ENCODE measurements around the gene CACNA1B.
"Not testable (repeated sequence)": the region's sequence is repeated elsewhere in the genome, so short reads cannot be mapped to it uniquely, and the experiment has no call there.

The CACNA1B gene

GRCh38 chr9:137888621-137889020 lies 11.0 kb downstream of the CACNA1B start:
- not testable (repeated sequence) for DNase-seq (ENCODE audit: low read depth in 3 of 3)

GRCh38 chr9:137889966-137890365 lies 12.4 kb downstream of the CACNA1B start:
- not testable (repeated sequence) for DNase-seq (ENCODE audit: low read depth in 3 of 3)

GRCh38 chr9:137890768-137891587 lies 13.4 kb downstream of the CACNA1B start:
- DNase-seq (ENCODE audit: low read depth in 3 of 3): not testable (repeated sequence)

GRCh38 chr9:137891588-137892423 lies 14.2 kb downstream of the CACNA1B start:
- no peak for DNase-seq (ENCODE audit: low read depth in 3 of 3)

- no peak for DNase-seq (ENCODE audit: low read depth in 3 of 3)
These were observed 15.0 kb downstream of the CACNA1B start for GRCh38 chr9:137892424-137893191.

GRCh38 chr9:137893670-137894069 lies 16.1 kb downstream of the CACNA1B start:
- DNase-seq (ENCODE audit: low read depth in 3 of 3): no peak

GRCh38 chr9:137899551-137900360 lies 22.2 kb downstream of the CACNA1B start:
- DNase-seq (ENCODE audit: low read depth in 3 of 3): no peak

GRCh38 chr9:137900584-137901310 lies 23.2 kb downstream of the CACNA1B start:
- DNase-seq (ENCODE audit: low read depth in 3 of 3): no peak

GRCh38 chr9:137902646-137903045 lies 25.1 kb downstream of the CACNA1B start:
- no peak for DNase-seq (ENCODE audit: low read depth in 3 of 3)

GRCh38 chr9:137905740-137906139 lies 28.2 kb downstream of the CACNA1B start:
- DNase-seq (ENCODE audit: low read depth in 3 of 3): no peak

- no peak for DNase-seq (ENCODE audit: low read depth in 3 of 3)
These were observed 30.2 kb downstream of the CACNA1B start for GRCh38 chr9:137907776-137908175.

- DNase-seq (ENCODE audit: low read depth in 3 of 3): no peak
These were observed 35.1 kb downstream of the CACNA1B start for GRCh38 chr9:137912671-137913070.

GRCh38 chr9:137913132-137913531 lies 35.5 kb downstream of the CACNA1B start:
- no peak for DNase-seq (ENCODE audit: low read depth in 3 of 3)

- no peak for DNase-seq (ENCODE audit: low read depth in 3 of 3)
These were observed 36.5 kb downstream of the CACNA1B start for GRCh38 chr9:137913771-137914767.

- no peak for DNase-seq (ENCODE audit: low read depth in 3 of 3)
These were observed 39.0 kb downstream of the CACNA1B start for GRCh38 chr9:137916540-137916939.

GRCh38 chr9:137917116-137917515 lies 39.5 kb downstream of the CACNA1B start:
- no peak for DNase-seq (ENCODE audit: low read depth in 3 of 3)

GRCh38 chr9:137917795-137918194 lies 40.2 kb downstream of the CACNA1B start:
- DNase-seq (ENCODE audit: low read depth in 3 of 3): no peak

- DNase-seq (ENCODE audit: low read depth in 3 of 3): no peak
These were observed 40.9 kb downstream of the CACNA1B start for GRCh38 chr9:137918331-137919094.

- DNase-seq (ENCODE audit: low read depth in 3 of 3): no peak
These were observed 41.5 kb downstream of the CACNA1B start for GRCh38 chr9:137919095-137919465.

Measured in stimulated activated CD4-positive, alpha-beta T cell treated with anti-CD3 and anti-CD28 coated beads, TNF-alpha, amount 100 ng/mL, for 4 hours (primary cell).